GM18505 (cell line): ENCODE data around the gene LRP11.

Source experiments
- ATAC-seq: cut with Tn5 transposase; IDR thresholded peaks from one replicate; pipeline ENCODE4 v1.9.1; 2021; ENCODE audit not compliant: unreplicated experiment
- POLR2A ChIP-seq: IDR thresholded peaks from 4 replicates; pipeline ENCODE4 v1.6.1; 2011; ENCODE audit warnings: borderline replicate concordance; ENCODE audit not compliant: insufficient read depth, insufficient read length; ENCODE audit errors: extremely low read depth

The LRP11 gene

GRCh38 chr6:149890629-149891045, 26.5 kb upstream of the LRP11 start:
- ATAC-seq = no peak
- no peak for TF ChIP-seq POLR2A

- no peak for TF ChIP-seq POLR2A
- no peak for ATAC-seq
These were observed 25.2 kb upstream of the LRP11 start for GRCh38 chr6:149889326-149889725.

DNA sequence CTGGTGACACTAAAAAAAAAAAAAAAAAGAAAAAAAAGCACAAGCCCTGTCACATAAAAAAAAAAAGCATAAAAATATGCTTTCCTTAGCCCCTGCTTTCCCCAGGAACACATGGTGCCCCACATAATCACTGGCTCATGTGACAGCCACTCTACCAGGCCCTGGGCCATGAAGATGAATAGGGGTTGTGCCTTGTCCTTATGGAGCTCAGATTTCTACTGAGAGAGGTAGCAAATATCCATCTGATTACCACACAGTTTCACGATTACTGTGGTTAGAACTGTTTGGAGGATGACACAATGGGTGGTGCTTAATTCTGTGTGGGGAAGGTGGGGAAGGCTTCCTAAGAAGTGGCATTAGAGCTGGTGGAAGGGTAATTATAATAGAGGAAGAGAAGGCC, 24.5 kb upstream of the LRP11 start:
- TF ChIP-seq POLR2A = no peak
- ATAC-seq = no peak

GRCh38 chr6:149888093-149888492, 23.9 kb upstream of the LRP11 start:
- ATAC-seq = no peak
- TF ChIP-seq POLR2A = no peak

GRCh38 chr6:149887343-149887742, 23.2 kb upstream of the LRP11 start:
- no peak for TF ChIP-seq POLR2A
- no peak for ATAC-seq

GRCh38 chr6:149885888-149886287, 21.7 kb upstream of the LRP11 start:
- no peak for ATAC-seq
- no peak for TF ChIP-seq POLR2A

DNA sequence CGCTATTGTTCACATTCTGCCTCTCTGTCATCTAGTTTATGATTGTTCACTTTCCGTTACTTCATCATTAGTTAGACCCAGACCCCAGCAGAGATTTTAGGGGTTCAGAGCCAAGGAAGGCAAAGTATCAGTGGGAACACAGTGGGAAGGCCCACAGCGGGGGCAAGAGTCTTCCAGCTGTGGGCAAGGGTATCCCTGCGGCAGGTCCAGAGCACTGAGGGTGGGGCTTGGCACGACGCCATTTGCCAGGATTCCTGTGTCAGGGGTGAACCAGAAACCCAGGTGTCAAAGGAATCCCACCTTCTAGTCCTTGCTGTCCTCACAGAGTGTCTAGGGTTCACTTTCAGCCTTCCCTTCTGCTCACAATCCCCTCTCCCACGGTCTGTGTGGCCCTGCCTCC, 20.5 kb upstream of the LRP11 start:
- no peak for ATAC-seq
- no peak for TF ChIP-seq POLR2A

DNA sequence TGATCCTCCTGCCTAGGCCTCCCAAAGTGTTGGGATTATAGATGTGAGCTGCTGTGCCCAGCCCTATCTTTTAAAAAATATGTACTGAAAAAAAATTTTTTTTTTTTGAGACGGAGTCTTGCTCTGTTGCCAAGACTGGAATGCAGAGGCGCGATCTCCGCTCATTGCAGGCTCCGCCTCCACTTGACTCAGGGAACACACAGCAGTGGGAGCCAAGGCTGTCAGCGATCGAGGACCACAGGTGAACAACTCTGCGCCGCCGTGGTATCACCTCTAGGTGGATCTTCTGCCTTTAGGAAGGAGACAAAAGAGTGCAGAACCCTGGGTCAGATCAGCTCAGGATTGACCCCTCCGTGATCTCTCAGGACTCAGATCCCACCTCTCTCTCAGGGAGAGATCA, 20.1 kb upstream of the LRP11 start:
- no peak for ATAC-seq
- no peak for TF ChIP-seq POLR2A

GRCh38 chr6:149881860-149882259, 17.7 kb upstream of the LRP11 start:
- ATAC-seq = no peak
- TF ChIP-seq POLR2A = no peak

DNA sequence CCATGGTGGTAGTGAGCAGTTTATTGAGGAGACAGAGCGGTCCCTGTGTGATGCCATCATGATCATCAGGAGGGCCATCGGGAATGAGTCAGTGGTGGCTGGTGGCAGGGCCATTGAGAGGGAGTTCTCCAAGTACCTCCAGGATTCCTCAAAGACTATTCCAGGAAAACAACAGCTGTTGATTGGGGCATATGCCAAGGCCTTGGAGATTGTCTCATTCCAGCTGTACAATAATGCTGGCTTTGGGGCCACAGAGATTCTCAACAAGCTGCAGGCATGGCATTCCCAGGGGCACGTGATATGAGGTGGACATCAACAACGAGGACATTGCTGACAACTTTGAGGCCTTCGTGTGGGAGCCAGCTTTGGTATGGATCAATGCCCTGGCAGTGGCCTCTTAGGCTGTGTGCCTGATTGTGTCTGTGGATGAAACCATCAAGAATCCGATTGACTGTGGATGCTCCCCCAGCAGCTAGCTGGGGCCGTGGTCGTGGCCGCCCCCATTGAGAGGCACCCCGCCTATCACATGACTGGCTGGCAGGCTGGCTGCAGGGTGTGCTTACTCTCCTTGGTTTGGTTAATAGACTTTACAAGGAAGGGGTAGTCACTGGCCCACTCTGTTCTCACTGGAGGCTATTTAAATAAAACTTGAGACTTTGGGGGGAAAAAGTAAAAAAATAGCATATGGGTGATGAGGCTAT, 17.1 kb upstream of the LRP11 start:
- TF ChIP-seq POLR2A = no peak
- no peak for ATAC-seq

GRCh38 chr6:149877659-149878058, 13.5 kb upstream of the LRP11 start:
- ATAC-seq = no peak
- no peak for TF ChIP-seq POLR2A

- no peak for ATAC-seq
- TF ChIP-seq POLR2A = no peak
These were observed 12.2 kb upstream of the LRP11 start for GRCh38 chr6:149876241-149876933.

- no peak for ATAC-seq
- TF ChIP-seq POLR2A = no peak
These were observed 8.1 kb upstream of the LRP11 start for GRCh38 chr6:149872233-149872632.

GRCh38 chr6:149871182-149871581, 7.0 kb upstream of the LRP11 start:
- ATAC-seq = no peak
- no peak for TF ChIP-seq POLR2A
